Measurements from ENCODE around the gene C9orf72.
A peak's percentile ranks its signal among the peaks of the same experiment; 100 is the strongest.

C9orf72 gene

DNA sequence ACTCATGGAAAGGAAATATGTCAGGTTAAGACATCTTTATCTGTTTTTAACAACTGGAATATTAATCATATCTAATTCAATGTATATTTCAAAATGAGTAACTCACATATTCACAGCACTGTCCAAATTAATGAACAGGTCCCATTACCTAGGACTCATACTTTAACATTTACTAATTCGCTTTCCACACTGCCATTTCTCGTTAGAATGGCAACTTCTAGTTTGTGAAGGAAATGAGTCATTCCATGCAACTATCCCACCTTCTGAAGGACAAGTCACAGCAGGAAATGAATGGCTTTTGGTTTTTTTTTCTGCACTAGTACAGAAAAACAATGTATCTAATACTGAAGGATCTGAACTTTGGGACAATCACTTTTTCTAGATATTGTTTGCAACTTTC, 73.8 kb downstream of the C9orf72 start:
- Histone ChIP-seq H3K27ac (replicated peaks; ENCODE audit: low read length) (no peak overlapping the region), H3K4me1 (ENCODE audit: control insufficient read depth in 2 of 2, insufficient read depth in 1 of 2, low read depth in 1 of 2, low read length in 2 of 2) (peaks cover 24 to 35% of the 10 kb centered on the region in 2 donors), H3K9ac (ENCODE audit: low read depth, low read length, poor library complexity) (no peak overlapping the region), H3K36me3 (replicated peaks in 1 of 2; ENCODE audit: control insufficient read depth in 2 of 2, insufficient read depth in 2 of 2, low read length in 2 of 2) (peaks cover 0 to 7% of the 10 kb centered on the region in 2 donors), H2BK15ac (ENCODE audit: low read length) (no peak overlapping the region), H2AK5ac (ENCODE audit: low read depth, low read length) (no peak overlapping the region), H3K23ac (ENCODE audit: low read depth, low read length, poor library complexity) (no peak overlapping the region), H2BK120ac (ENCODE audit: low read depth, low read length) (no peak overlapping the region), H3K18ac (ENCODE audit: low read length) (no peak overlapping the region), H3K79me1 (ENCODE audit: low read depth, low read length) (no peaks in the 10 kb centered on the region), H2BK5ac (ENCODE audit: low read length) (no peak overlapping the region), H4K8ac (ENCODE audit: low read depth, low read length) (no peak overlapping the region), H4K91ac (ENCODE audit: low read depth, low read length, poor library complexity) (no peak overlapping the region), H3K27me3 (ENCODE audit: control insufficient read depth in 3 of 3, insufficient read depth in 3 of 3, low read depth in 1 of 3, low read length in 3 of 3) (no peaks in the 10 kb centered on the region), H3K4ac (ENCODE audit: low read length) (no peak overlapping the region), H3K9me3 (replicated peaks in 1 of 2; ENCODE audit: control insufficient read depth in 2 of 2, insufficient read depth in 1 of 2, low read depth in 1 of 2, low read length in 2 of 2) (peaks cover 1 to 2% of the 10 kb centered on the region in 2 donors), H2BK12ac (ENCODE audit: low read length) (no peak overlapping the region), H3K4me2 (ENCODE audit: insufficient read depth, low read length, poor library complexity, severe bottlenecking) (no peak overlapping the region), H3K14ac (ENCODE audit: low read length) (no peak overlapping the region), H2AFZ (ENCODE audit: low read length) (no peak overlapping the region), H3K4me3 (ENCODE audit: low read length in 2 of 2) (no peak overlapping the region)
- no CpG with 5 or more reads among the region's 2 CpGs for WGBS, 2 donors (ENCODE audit: extremely low coverage in 2 of 2, insufficient read length in 2 of 2, insufficient replicate concordance in 1 of 2)
- no peak for DNase-seq (ENCODE audit: low spot score)

DNA sequence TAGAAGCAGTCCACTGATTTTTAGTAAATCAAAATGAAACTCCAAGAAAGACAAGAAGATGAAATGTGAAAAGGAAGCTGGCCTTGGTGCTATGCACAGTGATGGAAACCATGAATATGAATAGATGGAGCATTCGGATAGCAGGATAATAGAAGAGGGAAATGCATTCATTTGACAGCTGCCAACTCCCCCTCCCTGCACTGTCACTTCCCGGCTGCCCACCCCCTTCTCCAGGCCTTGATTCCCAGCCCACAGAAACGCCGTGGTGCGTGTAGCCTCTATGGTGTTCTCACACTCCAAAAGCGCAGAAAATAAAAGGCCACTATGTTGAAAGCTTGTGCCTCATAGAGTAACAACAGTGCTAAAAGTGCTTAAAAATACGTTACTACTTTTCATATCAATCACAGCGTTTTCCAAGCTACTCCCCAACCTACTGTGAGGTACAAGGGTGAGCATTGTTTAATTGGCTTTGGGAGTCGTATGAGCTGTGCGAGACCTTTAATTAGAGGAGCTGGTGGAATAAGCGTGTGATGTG, 75.3 kb downstream of the C9orf72 start:
- Histone ChIP-seq H2BK120ac (ENCODE audit: low read depth, low read length) (no peak overlapping the region), H2BK12ac (ENCODE audit: low read length) (no peak overlapping the region), H3K4me1 (ENCODE audit: control insufficient read depth in 2 of 2, insufficient read depth in 1 of 2, low read depth in 1 of 2, low read length in 2 of 2) (peaks cover 15 to 32% of the 10 kb centered on the region in 2 donors), H3K27ac (replicated peaks; ENCODE audit: low read length) (peak overlapping the region; percentile 84), H2BK5ac (ENCODE audit: low read length) (no peak overlapping the region), H2AFZ (ENCODE audit: low read length) (peak overlapping the region; percentile 57), H3K18ac (ENCODE audit: low read length) (no peak overlapping the region), H3K4me3 (ENCODE audit: low read length in 2 of 2) (peak overlapping the region in 1 of 2 donors; percentile 50), H3K14ac (ENCODE audit: low read length) (no peak overlapping the region), H3K79me1 (ENCODE audit: low read depth, low read length) (no peaks in the 10 kb centered on the region), H3K36me3 (replicated peaks in 1 of 2; ENCODE audit: control insufficient read depth in 2 of 2, insufficient read depth in 2 of 2, low read length in 2 of 2) (peaks cover 0 to 7% of the 10 kb centered on the region in 2 donors), H2BK15ac (ENCODE audit: low read length) (no peak overlapping the region), H3K9me3 (replicated peaks in 1 of 2; ENCODE audit: control insufficient read depth in 2 of 2, insufficient read depth in 1 of 2, low read depth in 1 of 2, low read length in 2 of 2) (peaks cover 0 to 2% of the 10 kb centered on the region in 2 donors), H3K23ac (ENCODE audit: low read depth, low read length, poor library complexity) (no peak overlapping the region), H4K91ac (ENCODE audit: low read depth, low read length, poor library complexity) (no peak overlapping the region), H3K27me3 (ENCODE audit: control insufficient read depth in 3 of 3, insufficient read depth in 3 of 3, low read depth in 1 of 3, low read length in 3 of 3) (no peaks in the 10 kb centered on the region), H3K4ac (ENCODE audit: low read length) (no peak overlapping the region), H2AK5ac (ENCODE audit: low read depth, low read length) (no peak overlapping the region), H3K4me2 (ENCODE audit: insufficient read depth, low read length, poor library complexity, severe bottlenecking) (peak overlapping the region; percentile 47), H3K9ac (ENCODE audit: low read depth, low read length, poor library complexity) (no peak overlapping the region), H4K8ac (ENCODE audit: low read depth, low read length) (no peak overlapping the region)
- DNase-seq (ENCODE audit: low spot score): peak; percentile 33
- WGBS, 2 donors (ENCODE audit: extremely low coverage in 2 of 2, insufficient read length in 2 of 2, insufficient replicate concordance in 1 of 2): no CpG with 5 or more reads among the region's 11 CpGs
